Esophagus muscularis mucosa (tissue), 4 donors: ENCODE results near the gene ZNF473. TPM values are rescaled to one million over a fixed set of nuclear protein-coding genes. Genes with fewer than 3 reads are reported as not detected.
"Not testable (repeated sequence)": the region's sequence is repeated elsewhere in the genome, so short reads cannot be mapped to it uniquely, and the experiment has no call there.

ENCODE experiments used
- DNase-seq: peaks from one replicate; pipeline ENCODE4 v3.0.0-alpha.2; 2017; ENCODE audit errors: extremely low spot score
- H3K27ac ChIP-seq, 4 donors: fragments of 200-600 bp; sonication (generic); replicated peaks in 1 of 4; 1 replicate in 3 of 4; 2 replicates in 1 of 4; pipeline ENCODE4 v1.5.1; 2016 to 2019; ENCODE audit warnings: mild to moderate bottlenecking in 1 of 4
- H3K27me3 ChIP-seq, 4 donors: fragments of 200-600 bp; sonication (generic); one replicate each; pipeline versions ENCODE4 v1.5.1 to v1.6.0; 2016 to 2019
- H3K36me3 ChIP-seq, 4 donors: fragments of 200-600 bp; sonication (generic); one replicate each; pipeline ENCODE4 v1.5.1; 2016 to 2019
- H3K4me1 ChIP-seq, 4 donors: fragments of 200-600 bp; sonication (generic); one replicate each; pipeline ENCODE4 v1.5.1; 2016 to 2019
- H3K4me3 ChIP-seq, 4 donors: fragments of 200-600 bp; sonication (generic); 1 replicate in 2 of 4; 2 replicates in 2 of 4; pipeline ENCODE4 v1.5.1; 2016 to 2019; ENCODE audit warnings: mild to moderate bottlenecking in 4 of 4, moderate library complexity in 1 of 4
- H3K9me3 ChIP-seq, 4 donors: fragments of 200-600 bp; sonication (generic); 1 replicate in 3 of 4; 2 replicates in 1 of 4; pipeline ENCODE4 v1.5.1; 2016 to 2019
- WGBS: methylation state at CpG from one replicate; pipeline ENCODE4 v1.1.5; 2018; 5-methylcytosine and 5-hydroxymethylcytosine counted together
- intact Hi-C: fragments of 100-400 bp; cut with DNase I; formaldehyde crosslinking; loops from one replicate; pipeline ENCODE4 v1.15.1; 2023
- total RNA-seq, 4 donors: library from RNA; depleted of rRNA; stranded (reverse); fragments of >200 nt; gene quantifications; one replicate each; pipeline versions ENCODE4 v1.1.0 to v1.2.1, GENCODE V29; 2016
- TF ChIP-seq, protein P1 (sequence below), 3 experiments: fragments of 200-600 bp in 2 of 3; fragments of 450-650 bp in 1 of 3; sonication (generic) in 2 of 3; IDR thresholded peaks; one replicate each; pipeline ENCODE4 v1.5.1; 2017 to 2019; ENCODE audit warnings: antibody characterized with exemption in 3 of 3, mild to moderate bottlenecking in 2 of 3, moderate library complexity in 1 of 3

ZNF473 gene
- total RNA-seq, 4 donors from 2014 or later, result 5.9 to 8.4 (median 7.3) TPM

DNA sequence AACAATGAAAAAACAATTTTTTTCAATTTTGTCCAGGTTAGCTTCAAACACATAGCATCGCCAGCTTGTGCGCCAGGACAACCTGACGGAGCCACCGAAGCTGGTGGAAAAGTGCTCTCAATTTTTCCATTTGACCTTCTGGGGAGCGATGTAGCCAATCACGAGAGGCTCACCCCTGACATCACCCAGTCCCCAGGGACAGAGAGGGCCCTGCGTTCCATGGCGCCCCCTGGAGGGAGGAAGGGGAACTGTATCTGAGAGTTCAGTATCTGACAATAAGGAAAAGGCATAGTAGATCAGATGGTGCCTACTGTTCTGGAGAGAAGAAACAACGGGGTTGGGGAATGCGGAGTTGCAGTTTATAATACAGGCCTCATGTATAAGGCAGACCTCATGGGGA lies 64.9 kb downstream of the ZNF473 start:
- H3K36me3 ChIP-seq, DNase-seq, H3K9me3 ChIP-seq, H3K4me3 ChIP-seq, intact Hi-C loops, H3K27ac ChIP-seq, H3K4me1 ChIP-seq: not testable (repeated sequence)
- 44% methylated on average over 10 of the region's 10 CpGs for WGBS
- peaks cover 0 to 12% (median 0%) of the 10 kb centered on the region in 4 donors for H3K27me3 ChIP-seq
- TF ChIP-seq, protein P1, sequence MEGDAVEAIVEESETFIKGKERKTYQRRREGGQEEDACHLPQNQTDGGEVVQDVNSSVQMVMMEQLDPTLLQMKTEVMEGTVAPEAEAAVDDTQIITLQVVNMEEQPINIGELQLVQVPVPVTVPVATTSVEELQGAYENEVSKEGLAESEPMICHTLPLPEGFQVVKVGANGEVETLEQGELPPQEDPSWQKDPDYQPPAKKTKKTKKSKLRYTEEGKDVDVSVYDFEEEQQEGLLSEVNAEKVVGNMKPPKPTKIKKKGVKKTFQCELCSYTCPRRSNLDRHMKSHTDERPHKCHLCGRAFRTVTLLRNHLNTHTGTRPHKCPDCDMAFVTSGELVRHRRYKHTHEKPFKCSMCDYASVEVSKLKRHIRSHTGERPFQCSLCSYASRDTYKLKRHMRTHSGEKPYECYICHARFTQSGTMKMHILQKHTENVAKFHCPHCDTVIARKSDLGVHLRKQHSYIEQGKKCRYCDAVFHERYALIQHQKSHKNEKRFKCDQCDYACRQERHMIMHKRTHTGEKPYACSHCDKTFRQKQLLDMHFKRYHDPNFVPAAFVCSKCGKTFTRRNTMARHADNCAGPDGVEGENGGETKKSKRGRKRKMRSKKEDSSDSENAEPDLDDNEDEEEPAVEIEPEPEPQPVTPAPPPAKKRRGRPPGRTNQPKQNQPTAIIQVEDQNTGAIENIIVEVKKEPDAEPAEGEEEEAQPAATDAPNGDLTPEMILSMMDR (IDR thresholded peaks at IDR 0.05), result peak in 1 of 3 experiments; percentile 33

DNA sequence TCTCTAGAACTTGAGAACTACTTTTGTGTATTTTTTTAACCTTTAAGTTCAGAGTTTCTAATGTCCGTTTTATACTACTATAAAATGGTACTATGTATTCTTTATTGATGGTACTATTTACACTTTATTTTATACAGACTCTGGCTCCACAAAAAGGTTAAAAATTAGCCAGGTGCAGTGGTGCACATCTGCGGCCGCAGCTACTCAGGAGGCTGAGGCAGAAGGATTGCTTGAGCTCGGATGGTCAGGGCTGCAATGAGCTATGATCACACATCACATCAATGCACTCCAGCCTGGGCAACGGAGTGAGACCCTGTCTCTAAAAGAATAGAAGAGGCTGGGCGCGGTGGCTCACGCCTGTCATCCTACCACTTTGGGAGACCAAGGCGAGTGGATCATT lies 66.0 kb downstream of the ZNF473 start:
- H3K36me3 ChIP-seq, DNase-seq, H3K9me3 ChIP-seq, H3K27ac ChIP-seq, intact Hi-C loops, H3K27me3 ChIP-seq, H3K4me1 ChIP-seq, H3K4me3 ChIP-seq: not testable (repeated sequence)
- 56% methylated on average over 5 of the region's 9 CpGs for WGBS

DNA sequence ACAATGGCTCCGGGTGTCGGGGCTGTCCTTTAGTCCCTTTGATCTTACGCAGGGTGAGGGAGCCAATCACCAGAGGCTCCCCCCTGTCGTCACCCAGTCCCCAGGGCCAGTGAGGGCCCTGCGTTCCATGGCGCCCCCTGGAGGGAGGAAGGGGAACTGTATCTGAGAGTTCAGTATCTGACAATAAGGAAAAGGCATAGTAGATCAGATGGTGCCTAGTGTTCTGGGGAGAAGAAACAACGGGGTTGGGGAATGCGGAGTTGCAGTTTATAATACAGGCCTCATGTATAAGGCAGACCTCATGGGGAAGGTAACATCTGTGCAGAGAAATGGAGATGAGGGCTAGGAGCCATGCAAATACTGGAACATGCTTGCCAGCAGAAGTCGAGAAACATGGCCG lies 66.8 kb downstream of the ZNF473 start:
- H3K27me3 ChIP-seq, H3K27ac ChIP-seq, H3K9me3 ChIP-seq, intact Hi-C loops, H3K36me3 ChIP-seq, DNase-seq, H3K4me3 ChIP-seq, H3K4me1 ChIP-seq: not testable (repeated sequence)
- WGBS, result no CpG with 5 or more reads among the region's 10 CpGs

DNA sequence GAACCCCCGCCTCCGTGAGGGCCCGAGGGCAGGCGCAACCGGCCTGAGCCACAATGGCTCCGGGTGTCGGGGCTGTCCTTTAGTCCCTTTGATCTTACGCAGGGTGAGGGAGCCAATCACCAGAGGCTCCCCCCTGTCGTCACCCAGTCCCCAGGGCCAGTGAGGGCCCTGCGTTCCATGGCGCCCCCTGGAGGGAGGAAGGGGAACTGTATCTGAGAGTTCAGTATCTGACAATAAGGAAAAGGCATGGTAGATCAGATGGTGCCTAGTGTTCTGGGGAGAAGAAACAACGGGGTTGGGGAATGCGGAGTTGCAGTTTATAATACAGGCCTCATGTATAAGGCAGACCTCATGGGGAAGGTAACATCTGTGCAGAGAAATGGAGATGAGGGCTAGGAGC lies 72.1 kb downstream of the ZNF473 start:
- intact Hi-C loops, H3K36me3 ChIP-seq, DNase-seq, H3K9me3 ChIP-seq, H3K27ac ChIP-seq, H3K4me3 ChIP-seq, H3K4me1 ChIP-seq: not testable (repeated sequence)
- H3K27me3 ChIP-seq, result peaks cover 0 to 11% (median 2%) of the 10 kb centered on the region in 4 donors
- no CpG with 5 or more reads among the region's 13 CpGs for WGBS

DNA sequence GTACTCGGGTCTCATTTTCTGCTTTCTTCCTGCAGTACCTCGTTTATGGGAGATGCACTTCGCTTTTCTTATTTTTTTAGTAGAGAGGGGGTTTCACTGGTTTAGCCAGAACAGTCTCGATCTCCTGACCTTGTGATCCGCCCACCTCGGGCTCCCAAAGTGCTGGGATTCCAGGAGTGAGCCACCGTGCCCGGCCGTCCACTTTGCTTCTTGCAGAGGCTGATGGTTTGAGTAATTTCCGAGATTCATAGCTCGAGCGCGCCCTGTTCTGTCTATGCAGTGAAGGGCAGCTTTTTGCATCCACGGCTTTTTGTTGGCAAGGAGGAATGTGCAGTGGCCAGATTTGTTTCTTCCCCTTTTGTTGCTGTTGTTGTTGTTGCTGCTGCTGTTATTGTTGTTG lies 73.1 kb downstream of the ZNF473 start:
- peaks cover 0 to 11% (median 2%) of the 10 kb centered on the region in 4 donors for H3K27me3 ChIP-seq
- H3K9me3 ChIP-seq, DNase-seq, H3K36me3 ChIP-seq, H3K4me3 ChIP-seq, H3K4me1 ChIP-seq, H3K27ac ChIP-seq, intact Hi-C loops: not testable (repeated sequence)
- 72% methylated on average over 11 of the region's 14 CpGs for WGBS

DNA sequence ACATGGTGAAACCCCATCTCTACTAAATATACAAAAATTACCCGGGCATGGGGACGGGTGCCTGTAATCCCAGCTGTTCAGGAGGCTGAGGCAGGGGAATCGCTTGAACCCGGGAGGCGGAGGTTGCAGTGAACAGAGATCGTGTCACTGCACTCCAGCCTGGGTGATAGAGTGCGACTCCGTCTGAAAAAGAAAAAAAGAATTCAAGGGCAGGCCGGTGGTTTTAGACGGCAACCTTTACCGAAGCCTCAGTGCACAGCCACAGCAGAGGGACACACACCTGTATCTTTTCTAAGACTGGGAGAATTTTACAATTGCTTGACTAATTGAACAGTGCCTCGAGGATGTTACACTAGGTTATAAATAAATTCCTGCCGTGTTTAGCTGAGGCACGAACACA lies 73.9 kb downstream of the ZNF473 start:
- DNase-seq, H3K9me3 ChIP-seq, H3K36me3 ChIP-seq, H3K4me3 ChIP-seq, H3K4me1 ChIP-seq, intact Hi-C loops, H3K27ac ChIP-seq: not testable (repeated sequence)
- 65% methylated on average over 9 of the region's 14 CpGs for WGBS
- peaks cover 0 to 11% (median 2%) of the 10 kb centered on the region in 4 donors for H3K27me3 ChIP-seq

DNA sequence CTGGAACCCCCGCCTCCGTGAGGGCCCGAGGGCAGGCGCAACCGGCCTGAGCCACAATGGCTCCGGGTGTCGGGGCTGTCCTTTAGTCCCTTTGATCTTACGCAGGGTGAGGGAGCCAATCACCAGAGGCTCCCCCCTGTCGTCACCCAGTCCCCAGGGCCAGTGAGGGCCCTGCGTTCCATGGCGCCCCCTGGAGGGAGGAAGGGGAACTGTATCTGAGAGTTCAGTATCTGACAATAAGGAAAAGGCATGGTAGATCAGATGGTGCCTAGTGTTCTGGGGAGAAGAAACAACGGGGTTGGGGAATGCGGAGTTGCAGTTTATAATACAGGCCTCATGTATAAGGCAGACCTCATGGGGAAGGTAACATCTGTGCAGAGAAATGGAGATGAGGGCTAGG lies 75.1 kb downstream of the ZNF473 start:
- H3K4me3 ChIP-seq, H3K36me3 ChIP-seq, intact Hi-C loops, H3K27ac ChIP-seq, H3K9me3 ChIP-seq, DNase-seq, H3K4me1 ChIP-seq: not testable (repeated sequence)
- peaks cover 0 to 11% (median 2%) of the 10 kb centered on the region in 4 donors for H3K27me3 ChIP-seq
- WGBS, result no CpG with 5 or more reads among the region's 13 CpGs

Other genes with a start within 250 kb of the ZNF473 start
- gene FUZ, start 212.7 kb upstream of the ZNF473 start, total RNA-seq, result 10 to 100 TPM; 14.1 to 38.0 (median 23.4) TPM
- 10 to 100 TPM; 22.5 to 36.0 (median 34.1) TPM for gene MED25, start 207.7 kb upstream of the ZNF473 start, total RNA-seq
- gene PTOV1, start 174.8 kb upstream of the ZNF473 start, total RNA-seq, result 100 to 1,000 TPM in 1 of 4 donors, 10 to 100 TPM in 3; 60.5 to 102 (median 84.4) TPM
- 10 to 100 TPM; 21.4 to 43.7 (median 27.8) TPM for gene PNKP, start 158.4 kb upstream of the ZNF473 start, total RNA-seq
- 10 to 100 TPM; 15.4 to 30.6 (median 21.9) TPM for gene AKT1S1, start 148.7 kb upstream of the ZNF473 start, total RNA-seq
- gene TBC1D17, start 148.3 kb upstream of the ZNF473 start, total RNA-seq, result 10 to 100 TPM; 35.1 to 60.9 (median 44.0) TPM
- gene IL4I1, start 129.1 kb upstream of the ZNF473 start, total RNA-seq, result under 1 TPM in 2 of 4 donors, not detected in 2; 0.34 to 0.50 TPM
- 10 to 100 TPM; 12.0 to 22.0 (median 14.4) TPM for gene ATF5, start 96.8 kb upstream of the ZNF473 start, total RNA-seq
- 10 to 100 TPM; 27.0 to 44.3 (median 35.9) TPM for gene NUP62, start 96.5 kb upstream of the ZNF473 start, total RNA-seq
- 1 to 10 TPM in 2 of 4 donors, under 1 TPM in 2; 0.50 to 2.9 (median 1.4) TPM for gene SIGLEC11, start 64.8 kb upstream of the ZNF473 start, total RNA-seq
- 10 to 100 TPM; 20.8 to 27.5 (median 25.5) TPM for gene VRK3, start 633 bp upstream of the ZNF473 start, total RNA-seq
- gene IZUMO2, start 137.3 kb downstream of the ZNF473 start, total RNA-seq, result not detected
- 10 to 100 TPM in 1 of 4 donors, 1 to 10 TPM in 3; 2.5 to 10.1 (median 5.3) TPM for gene MYH14, start 177.6 kb downstream of the ZNF473 start, total RNA-seq